HL-60 (cell line): ENCODE data around the gene SHOC1.

Experiments
- GABPA ChIP-seq: IDR thresholded peaks from 2 replicates; pipeline ENCODE4 v1.6.1; 2012; ENCODE audit warnings: low read depth
- POLR2AphosphoS5 ChIP-seq: IDR thresholded peaks from 2 replicates; pipeline ENCODE4 v1.6.1; 2012; ENCODE audit warnings: low read depth
- TF ChIP-seq, protein P1 (sequence below): IDR thresholded peaks from one replicate; pipeline ENCODE4 v1.5.1; 2011; ENCODE audit warnings: low read length, control low read depth, inconsistent platforms; ENCODE audit not compliant: insufficient read depth
- TF ChIP-seq, protein P2 (sequence below): IDR thresholded peaks from 2 replicates; pipeline ENCODE4 v1.6.1; 2012; ENCODE audit warnings: low read depth; ENCODE audit not compliant: insufficient replicate concordance

DNA sequence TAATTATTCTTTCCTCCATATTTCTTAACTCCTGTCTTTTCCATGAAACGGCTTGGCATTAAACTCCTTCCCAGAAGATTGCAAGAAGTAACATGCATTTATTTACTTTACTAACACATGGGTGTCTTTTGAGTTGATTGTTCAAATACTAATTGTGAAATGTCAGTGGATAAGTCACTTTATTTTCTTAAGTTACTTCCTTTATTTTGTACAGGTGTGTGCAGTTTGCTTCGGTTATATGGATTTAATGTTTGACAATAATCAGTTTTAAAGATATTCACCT is 761 bp upstream of the SHOC1 start:
- TF ChIP-seq, protein P1, sequence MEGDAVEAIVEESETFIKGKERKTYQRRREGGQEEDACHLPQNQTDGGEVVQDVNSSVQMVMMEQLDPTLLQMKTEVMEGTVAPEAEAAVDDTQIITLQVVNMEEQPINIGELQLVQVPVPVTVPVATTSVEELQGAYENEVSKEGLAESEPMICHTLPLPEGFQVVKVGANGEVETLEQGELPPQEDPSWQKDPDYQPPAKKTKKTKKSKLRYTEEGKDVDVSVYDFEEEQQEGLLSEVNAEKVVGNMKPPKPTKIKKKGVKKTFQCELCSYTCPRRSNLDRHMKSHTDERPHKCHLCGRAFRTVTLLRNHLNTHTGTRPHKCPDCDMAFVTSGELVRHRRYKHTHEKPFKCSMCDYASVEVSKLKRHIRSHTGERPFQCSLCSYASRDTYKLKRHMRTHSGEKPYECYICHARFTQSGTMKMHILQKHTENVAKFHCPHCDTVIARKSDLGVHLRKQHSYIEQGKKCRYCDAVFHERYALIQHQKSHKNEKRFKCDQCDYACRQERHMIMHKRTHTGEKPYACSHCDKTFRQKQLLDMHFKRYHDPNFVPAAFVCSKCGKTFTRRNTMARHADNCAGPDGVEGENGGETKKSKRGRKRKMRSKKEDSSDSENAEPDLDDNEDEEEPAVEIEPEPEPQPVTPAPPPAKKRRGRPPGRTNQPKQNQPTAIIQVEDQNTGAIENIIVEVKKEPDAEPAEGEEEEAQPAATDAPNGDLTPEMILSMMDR: no peak
- no peak for TF ChIP-seq POLR2AphosphoS5
- TF ChIP-seq GABPA: no peak
- TF ChIP-seq, protein P2, sequence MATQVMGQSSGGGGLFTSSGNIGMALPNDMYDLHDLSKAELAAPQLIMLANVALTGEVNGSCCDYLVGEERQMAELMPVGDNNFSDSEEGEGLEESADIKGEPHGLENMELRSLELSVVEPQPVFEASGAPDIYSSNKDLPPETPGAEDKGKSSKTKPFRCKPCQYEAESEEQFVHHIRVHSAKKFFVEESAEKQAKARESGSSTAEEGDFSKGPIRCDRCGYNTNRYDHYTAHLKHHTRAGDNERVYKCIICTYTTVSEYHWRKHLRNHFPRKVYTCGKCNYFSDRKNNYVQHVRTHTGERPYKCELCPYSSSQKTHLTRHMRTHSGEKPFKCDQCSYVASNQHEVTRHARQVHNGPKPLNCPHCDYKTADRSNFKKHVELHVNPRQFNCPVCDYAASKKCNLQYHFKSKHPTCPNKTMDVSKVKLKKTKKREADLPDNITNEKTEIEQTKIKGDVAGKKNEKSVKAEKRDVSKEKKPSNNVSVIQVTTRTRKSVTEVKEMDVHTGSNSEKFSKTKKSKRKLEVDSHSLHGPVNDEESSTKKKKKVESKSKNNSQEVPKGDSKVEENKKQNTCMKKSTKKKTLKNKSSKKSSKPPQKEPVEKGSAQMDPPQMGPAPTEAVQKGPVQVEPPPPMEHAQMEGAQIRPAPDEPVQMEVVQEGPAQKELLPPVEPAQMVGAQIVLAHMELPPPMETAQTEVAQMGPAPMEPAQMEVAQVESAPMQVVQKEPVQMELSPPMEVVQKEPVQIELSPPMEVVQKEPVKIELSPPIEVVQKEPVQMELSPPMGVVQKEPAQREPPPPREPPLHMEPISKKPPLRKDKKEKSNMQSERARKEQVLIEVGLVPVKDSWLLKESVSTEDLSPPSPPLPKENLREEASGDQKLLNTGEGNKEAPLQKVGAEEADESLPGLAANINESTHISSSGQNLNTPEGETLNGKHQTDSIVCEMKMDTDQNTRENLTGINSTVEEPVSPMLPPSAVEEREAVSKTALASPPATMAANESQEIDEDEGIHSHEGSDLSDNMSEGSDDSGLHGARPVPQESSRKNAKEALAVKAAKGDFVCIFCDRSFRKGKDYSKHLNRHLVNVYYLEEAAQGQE: no peak
